Stimulated activated CD4-positive, alpha-beta T cell treated with anti-CD3 and anti-CD28 coated beads, Interleukin-4, amount 100 ng/mL, for 24 hours (primary cell): Measurements from ENCODE around the gene HMGN3.
"Not testable (repeated sequence)": the region's sequence is repeated elsewhere in the genome, so short reads cannot be mapped to it uniquely, and the experiment has no call there.

Experiments
- DNase-seq: peaks from one replicate; pipeline ENCODE4 v3.0.0-alpha.2; 2020

HMGN3 gene

GRCh38 chr6:79234150-79235022, at the start of gene HMGN3:
Gene HMGN3 (minus strand): TSS chr6:79234682.
- DNase-seq = peak; percentile 93

GRCh38 chr6:79280756-79281155, 46.3 kb upstream of the HMGN3 start:
- no peak for DNase-seq

GRCh38 chr6:79277109-79277508, 42.6 kb upstream of the HMGN3 start:
- DNase-seq = no peak

GRCh38 chr6:79269877-79270276, 35.4 kb upstream of the HMGN3 start:
- no peak for DNase-seq

- DNase-seq = no peak
These were observed 32.6 kb upstream of the HMGN3 start for GRCh38 chr6:79267128-79267527.

- no peak for DNase-seq
These were observed 31.6 kb upstream of the HMGN3 start for GRCh38 chr6:79266051-79266450.

DNA sequence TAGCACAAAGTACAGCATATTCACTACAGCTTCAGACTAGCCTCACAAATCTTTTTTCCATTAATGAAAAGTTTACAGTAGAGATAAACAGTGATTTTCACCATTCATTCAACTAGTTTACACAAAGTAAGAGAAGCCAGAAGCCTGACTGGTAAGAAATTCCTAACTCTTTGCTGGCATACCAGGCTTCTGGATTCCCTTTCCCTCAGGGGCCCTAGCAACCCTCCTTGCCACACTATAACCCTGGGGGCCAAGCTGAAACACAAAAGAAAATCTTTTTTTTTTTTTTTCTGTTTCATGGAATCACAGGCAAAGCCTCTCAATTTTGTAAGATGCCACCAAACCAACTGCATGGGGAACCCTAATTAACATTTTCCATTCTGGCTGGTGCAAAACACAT, 28.9 kb upstream of the HMGN3 start:
- DNase-seq = no peak

DNA sequence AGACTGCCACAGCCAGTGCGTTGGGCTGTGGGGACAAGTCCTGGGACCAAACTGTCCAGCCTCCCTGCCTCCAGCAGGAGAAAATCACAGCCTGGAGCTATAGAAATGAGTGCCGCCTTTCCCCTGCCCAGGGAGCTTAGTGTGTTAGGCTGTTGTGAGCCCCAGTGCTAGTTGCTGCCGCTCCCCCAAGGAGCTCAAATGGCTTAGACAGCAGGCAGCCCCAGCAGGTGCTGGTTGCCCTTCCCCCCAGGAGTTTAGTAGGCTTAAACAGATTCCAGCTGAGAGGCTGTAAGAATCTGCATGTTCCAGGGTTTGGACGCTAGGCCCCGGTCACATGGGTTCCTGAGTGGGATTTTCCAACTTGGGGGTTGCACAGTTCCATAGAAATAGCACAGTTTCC, 27.2 kb upstream of the HMGN3 start:
- no peak for DNase-seq

GRCh38 chr6:79260772-79261171, 26.3 kb upstream of the HMGN3 start:
- DNase-seq = no peak

- no peak for DNase-seq
These were observed 23.1 kb upstream of the HMGN3 start for GRCh38 chr6:79257381-79258205.

DNA sequence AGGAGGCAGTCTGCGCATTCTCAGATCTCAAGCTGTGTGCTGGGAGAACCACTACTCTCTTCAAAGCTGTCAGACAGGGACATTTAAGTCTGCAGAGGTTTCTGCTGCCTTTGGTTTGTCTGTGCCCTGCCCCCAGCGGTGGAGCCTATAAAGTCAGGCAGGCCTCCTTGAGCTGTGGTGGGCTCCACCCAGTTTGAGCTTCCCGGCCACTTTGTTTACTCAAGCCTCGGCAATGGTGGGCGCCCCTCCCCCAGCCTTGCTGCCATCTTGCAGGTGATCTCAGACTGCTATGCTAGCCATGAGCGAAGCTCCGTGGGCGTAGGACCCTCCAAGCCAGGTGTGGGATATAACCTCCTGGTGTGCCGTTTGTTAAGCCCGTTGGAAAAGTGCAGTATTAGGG, 22.3 kb upstream of the HMGN3 start:
- not testable (repeated sequence) for DNase-seq

DNA sequence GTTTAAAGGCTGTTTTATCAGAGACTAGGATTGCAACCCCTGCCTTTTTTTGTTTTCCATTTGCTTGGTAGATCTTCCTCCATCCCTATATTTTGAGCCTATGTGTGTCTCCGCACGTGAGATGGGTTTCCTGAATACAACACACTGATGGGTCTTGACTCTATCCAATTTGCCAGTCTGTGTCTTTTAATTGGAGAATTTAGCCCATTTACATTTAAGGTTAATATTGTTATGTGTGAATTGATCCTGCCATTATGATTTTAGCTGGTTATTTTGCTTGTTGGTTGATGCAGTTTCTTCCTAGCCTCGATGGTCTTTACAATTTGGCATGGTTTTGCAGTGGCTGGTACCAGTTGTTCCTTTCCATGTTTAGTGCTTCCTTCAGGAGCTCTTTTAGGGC, 20.6 kb upstream of the HMGN3 start:
- DNase-seq = not testable (repeated sequence)

GRCh38 chr6:79250559-79250958, 16.1 kb upstream of the HMGN3 start:
- DNase-seq = no peak

GRCh38 chr6:79250107-79250514, 15.6 kb upstream of the HMGN3 start:
- DNase-seq = no peak

GRCh38 chr6:79249136-79249535, 14.7 kb upstream of the HMGN3 start:
- no peak for DNase-seq

GRCh38 chr6:79246891-79247290, 12.4 kb upstream of the HMGN3 start:
- no peak for DNase-seq

- DNase-seq = no peak
These were observed 6.7 kb upstream of the HMGN3 start for GRCh38 chr6:79241228-79241627.

DNA sequence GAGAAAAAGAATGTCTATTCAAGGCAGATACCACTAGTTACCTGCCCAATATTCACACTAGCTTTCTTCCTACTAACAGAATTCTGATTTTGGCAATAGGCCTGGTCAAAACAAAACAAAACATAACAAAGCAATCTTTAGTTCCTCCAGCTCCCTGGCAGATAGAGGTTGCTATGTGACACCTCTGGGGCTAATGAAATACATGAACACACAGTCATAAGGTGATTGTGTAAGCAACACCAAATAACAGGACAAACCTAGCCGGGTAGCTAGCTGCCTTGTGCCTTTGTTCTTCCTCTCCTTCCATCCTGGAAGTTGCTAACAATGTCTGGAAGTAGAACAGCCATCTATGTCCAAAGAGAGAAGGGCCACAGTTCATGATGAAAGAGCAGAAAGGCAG, 6.0 kb upstream of the HMGN3 start:
- no peak for DNase-seq

- DNase-seq = no peak
These were observed 5.2 kb upstream of the HMGN3 start for GRCh38 chr6:79239536-79240168.

DNA sequence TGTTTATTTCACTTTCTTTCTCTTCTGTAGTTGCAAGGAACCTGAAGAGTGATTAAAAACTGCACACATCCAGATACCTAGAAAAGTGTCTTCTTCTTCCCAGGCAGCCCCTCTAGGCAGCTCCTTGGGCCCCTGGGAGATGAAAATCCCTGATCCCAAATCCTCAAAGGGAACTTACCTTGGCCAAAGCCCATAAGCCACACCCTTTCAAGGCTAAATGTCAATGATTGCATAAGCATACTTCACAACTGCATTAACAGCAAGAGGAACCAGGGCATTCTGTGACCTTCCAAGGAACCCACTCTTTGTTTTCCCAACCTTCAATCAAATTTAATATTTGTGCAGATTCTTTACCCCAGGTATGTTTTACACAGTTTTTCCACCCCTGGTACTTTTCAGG, 4.4 kb upstream of the HMGN3 start:
- no peak for DNase-seq

GRCh38 chr6:79236711-79237110, 2.2 kb upstream of the HMGN3 start:
- DNase-seq = no peak

DNA sequence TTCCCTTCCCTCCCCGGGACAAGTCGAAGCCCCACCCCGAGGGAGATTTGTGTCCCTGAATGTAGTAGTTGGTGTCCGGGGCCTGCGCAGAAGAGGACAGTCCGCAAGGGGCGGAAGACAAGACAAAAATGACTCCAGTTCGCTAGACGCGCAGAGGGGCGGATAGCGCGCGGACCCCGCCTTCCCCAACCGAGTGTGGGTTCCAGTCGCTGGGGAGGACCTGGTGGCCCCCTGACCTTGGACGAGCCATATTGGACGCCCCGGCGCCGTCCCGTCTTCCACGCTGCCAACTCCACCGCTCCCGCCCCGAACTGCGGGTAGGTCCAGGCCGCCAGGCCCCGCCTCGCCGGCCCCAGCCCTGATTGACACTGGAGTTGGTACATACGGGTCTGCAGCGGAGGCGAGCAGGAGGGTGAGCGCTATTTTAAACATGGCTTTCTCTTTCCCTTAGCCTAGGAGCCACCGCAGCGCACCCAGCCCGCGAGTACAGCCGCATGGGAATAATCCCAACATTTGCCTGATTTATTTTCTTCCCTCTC, 802 bp downstream of the HMGN3 start:
- DNase-seq = peak; percentile 71
